Activated CD4-positive, alpha-beta T cell treated with anti-CD3 and anti-CD28 coated beads for 48 hours (primary cell): ENCODE data around the gene NR1H4.
"Not testable (repeated sequence)": the region's sequence is repeated elsewhere in the genome, so short reads cannot be mapped to it uniquely, and the experiment has no call there.

Source experiments
- DNase-seq: peaks from one replicate; pipeline ENCODE4 v3.0.0-alpha.2; 2020

NR1H4 gene

DNA sequence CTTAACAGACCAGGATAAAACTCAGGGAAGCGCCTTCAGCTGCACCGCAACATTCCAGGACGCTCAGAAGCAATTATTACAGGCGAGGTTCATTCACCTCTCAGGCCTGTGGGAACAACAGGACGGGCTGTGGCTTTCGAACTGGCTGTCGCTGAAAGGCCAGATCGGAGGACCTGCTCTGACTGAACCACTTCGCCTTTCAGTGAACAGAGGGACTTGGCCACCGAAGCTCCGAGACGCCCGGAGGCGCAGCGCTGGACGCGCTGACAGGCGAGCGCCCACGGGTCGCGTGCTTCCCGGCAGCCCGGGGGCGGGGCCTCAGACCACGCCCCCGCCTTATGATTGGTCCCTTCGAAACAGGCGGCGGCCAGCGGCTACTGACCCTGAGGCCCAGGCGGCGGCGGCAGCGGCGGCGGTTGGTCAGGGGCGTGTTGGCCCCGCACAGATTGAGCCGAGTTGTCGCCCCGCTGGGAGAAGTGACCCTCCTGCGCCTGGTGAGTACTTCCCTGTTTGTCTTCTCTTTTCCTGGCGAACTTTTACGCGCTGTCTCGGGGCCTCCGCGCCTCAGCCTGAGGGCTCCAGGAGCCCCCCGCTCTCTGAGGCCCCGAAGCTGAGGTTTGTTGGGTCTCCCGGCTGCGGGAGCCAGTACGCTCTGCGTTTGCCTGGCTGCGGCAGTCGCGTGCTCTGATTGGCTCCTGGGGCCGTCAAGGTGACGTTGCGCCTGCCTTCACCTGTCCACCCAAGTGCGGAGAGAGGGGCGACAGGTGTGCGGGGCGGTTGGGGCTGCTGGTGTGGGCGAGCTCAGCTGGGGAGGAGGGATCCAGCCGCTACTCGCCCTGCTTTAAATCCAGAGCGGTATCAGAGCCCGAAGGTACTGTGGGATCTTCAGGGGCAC lies 99.9 kb downstream of the NR1H4 start, which contains the start of gene GAS2L3:
Gene GAS2L3 (plus strand): TSS at position 393 of the 895 bp plus-strand sequence. CDS start 21,221 bp downstream, outside the sequence.
- DNase-seq, result peak; percentile 70

DNA sequence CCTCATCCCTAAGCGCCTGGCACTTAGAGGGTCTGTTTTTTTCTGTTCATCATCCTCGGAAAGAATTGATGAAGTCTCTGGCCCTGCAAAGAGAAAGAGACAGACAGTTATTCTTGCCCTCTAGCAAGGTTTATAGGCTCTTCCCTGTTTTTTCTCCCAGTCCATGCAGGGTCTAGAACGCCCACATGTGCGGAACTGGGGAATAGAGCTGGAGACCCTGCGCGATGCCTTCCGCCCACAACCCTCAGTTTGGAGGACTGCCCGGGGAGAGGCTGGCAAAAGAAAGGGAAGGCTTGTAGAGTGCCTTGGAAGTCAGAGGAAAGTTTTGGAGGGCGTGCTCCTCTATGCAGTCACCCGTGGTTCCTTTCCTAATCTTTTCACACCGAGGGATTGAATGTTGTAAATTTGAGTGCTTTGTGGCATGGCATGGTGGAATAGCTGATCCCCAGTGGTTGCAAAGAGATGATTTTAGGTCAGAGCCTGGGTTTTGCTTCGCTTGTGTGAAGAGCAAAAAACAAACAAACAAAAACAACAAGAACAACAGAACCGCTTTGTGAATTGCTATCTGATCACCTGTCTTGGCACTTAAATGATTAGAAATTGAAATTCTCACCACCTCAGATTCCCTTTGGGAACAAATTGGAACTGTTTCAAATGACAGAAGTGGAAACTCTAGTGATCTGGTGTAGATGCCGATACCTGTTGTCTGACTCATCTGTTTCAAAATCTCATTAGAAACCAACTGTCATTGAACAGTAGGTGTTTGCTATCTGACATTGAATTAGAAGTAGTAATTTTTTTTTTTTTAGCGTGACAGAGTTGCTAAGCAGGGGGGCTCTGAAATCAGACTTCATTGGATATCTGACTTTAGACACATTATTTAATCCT lies 100.8 kb downstream of the NR1H4 start:
- DNase-seq, result no peak

DNA sequence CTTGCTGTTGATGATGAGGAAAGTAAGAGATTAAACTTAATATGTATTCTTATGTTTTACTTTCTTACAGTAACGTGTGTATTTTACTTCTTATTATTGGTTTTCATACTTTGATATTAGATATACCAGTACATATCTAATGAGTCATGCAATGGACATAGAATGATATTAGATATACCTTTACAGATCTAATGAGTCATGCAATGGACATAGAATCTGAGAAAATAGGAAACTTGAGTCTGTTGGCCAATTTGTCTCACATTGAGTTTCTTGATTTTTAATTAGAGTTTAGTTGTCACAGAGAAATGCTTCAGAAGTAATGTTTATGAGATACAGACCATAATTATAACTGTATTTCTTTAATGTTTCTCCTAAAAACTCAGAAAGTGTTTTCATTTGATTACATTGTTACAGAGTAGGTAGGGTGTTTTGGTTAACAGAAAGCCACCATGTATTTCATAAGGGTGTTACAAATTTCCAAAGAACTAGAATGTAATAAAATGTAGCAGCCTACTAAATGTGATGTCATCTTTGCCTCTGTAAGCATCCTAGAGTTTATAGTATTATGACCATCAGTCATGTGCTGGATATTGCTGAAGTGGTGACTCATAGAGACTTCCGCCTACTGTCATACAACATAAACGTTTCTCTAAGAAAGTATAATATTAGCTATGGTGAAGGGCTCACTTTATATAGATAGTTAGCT lies 102.8 kb downstream of the NR1H4 start:
- DNase-seq, result no peak

DNA sequence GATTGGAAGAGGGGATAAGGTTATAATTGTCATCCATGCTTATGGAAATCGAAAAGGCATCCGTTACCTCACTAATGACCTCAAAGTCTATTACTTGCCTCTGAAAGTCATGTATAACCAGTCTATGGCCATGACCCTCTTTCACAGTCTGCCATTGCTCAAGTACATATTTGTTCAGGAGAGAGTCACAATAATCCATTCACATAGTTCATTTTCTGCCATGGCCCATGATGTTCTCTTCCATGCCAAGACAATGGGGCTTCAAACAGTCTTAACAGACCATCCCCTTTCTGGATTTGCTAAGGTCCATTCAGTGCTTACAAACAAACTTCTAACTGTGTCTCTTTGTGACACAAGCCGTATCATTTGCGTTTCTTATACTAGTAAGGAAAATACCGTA lies 105.3 kb downstream of the NR1H4 start:
- DNase-seq, result no peak

DNA sequence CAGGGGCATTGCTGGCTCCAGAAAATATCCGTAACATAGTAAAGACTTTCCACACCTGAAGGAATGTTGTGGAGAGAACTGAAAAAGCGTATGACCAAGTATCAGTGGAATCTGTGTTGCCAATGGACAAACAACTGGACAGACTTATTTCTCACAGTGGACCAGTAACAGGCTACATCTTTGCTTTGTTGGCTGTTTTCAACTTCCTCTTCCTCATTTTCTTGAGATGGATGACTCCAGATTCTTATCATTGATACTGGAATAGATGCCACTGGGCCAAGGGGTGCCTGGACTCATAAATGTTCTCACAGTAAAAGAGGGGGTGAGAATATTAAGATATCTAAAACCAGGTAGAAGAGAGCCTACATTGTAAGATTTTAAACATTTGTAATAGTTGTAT lies 106.2 kb downstream of the NR1H4 start:
- DNase-seq, result no peak

DNA sequence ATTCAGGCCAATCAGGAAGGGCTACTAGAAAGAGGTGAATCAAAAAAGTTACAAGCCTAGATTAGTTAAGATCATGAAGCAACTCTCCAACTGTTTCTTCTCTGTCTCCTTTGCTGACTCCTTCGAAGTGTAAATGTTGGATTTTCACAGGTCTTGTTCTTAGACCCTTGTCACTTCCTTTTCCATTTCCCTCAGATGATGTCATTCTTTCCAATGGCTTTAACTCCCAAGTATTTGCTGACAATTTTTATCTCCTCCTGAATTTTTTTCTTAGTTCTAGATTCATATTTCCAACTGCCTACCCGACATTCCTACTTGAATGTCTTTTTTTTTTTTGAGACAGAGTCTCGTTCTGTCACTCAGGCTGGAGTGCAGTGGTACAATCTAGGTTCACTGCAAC lies 110.6 kb downstream of the NR1H4 start:
- DNase-seq, result no peak

DNA sequence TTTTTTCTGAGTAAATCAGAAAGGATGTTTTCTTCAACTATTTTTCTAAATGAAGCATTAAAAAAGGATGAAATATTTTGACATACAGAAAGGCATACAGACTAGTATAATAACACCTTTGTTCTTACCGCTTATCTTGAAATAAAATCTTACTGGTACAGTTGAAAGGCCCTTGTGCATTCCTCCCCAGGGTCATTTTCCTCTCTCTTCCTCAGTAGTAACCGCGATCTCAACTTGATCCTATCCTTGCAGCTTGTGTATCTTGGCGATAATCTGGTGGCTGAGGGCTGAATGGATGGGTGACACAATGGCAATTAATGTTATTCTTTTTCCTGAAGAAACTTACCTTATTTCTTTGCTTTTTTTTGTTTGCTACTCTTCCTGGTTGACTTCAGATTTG lies 118.3 kb downstream of the NR1H4 start:
- DNase-seq, result no peak

DNA sequence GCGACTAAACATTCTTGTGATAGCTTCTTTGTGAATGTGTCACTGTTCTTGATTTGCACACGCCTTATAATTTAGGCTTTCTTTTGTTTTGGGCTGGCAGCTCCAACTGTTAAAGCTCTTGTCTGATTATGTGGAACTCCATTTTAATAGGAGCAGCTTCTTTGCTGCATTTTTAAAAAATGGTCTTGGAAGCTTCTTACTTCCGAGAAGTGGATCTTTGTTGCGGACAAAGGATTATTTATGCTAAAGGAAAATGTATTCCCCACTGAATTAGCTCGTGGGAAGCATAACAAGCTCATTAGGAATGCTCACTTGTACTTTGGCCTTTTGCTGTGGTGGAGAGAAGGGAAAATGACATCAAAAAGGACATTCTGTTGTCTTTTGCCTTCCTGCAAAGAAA lies 119.8 kb downstream of the NR1H4 start:
- no peak for DNase-seq

DNA sequence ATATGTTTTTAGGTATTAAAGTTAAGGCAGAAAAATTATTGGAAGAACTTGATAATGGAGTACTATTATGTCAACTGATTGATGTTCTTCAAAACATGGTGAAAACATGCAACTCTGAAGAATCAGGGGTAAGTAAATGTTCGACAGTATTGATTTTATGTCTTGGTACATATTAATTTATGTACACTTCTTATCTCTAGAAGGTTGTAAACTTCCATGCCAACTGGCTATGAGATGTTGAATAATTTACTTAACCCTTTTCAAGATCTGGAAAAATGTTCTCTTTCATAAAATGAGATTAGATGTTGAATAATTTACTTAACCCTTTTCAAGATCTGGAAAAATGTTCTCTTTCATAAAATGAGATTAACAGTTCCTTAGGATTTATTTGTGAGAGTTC lies 128.0 kb downstream of the NR1H4 start:
- no peak for DNase-seq

DNA sequence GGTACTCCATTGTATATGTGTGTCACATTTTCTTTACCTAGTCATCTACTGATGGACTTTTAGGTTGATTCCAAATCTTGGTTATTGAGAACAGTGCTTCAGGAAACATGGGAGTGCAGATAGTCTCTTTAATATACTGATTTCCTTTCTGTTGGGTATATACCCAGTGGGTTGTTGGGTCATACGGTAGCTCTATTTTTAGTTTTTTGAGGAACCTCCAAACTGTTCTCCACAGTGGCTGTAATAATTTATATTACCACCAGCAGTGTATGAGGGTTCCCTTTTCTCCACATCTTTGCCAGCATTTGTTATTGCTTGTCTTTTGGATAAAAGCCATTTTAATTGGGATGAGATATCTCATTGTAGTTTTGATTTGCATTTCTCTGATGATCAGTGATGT lies 129.3 kb downstream of the NR1H4 start:
- not testable (repeated sequence) for DNase-seq

DNA sequence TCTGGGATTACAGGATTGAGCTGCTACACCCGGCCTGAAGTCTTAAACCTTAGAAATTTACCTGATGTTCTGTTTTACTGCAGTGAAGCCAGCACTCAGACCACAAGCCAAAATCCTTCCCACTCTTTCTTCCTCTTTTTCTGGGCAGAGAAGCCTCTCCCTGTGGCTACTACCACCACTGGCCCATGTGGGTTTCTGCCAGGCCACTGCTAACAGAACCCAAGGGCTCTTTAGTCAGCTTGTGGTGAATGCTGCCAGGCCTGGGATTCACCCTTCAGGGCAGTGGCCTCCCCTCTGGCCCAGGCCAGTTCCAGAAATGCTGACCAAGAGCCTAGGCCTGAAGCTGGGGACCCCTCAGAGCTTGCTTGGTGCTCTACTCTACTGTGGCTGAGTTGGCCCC lies 135.1 kb downstream of the NR1H4 start:
- no peak for DNase-seq

DNA sequence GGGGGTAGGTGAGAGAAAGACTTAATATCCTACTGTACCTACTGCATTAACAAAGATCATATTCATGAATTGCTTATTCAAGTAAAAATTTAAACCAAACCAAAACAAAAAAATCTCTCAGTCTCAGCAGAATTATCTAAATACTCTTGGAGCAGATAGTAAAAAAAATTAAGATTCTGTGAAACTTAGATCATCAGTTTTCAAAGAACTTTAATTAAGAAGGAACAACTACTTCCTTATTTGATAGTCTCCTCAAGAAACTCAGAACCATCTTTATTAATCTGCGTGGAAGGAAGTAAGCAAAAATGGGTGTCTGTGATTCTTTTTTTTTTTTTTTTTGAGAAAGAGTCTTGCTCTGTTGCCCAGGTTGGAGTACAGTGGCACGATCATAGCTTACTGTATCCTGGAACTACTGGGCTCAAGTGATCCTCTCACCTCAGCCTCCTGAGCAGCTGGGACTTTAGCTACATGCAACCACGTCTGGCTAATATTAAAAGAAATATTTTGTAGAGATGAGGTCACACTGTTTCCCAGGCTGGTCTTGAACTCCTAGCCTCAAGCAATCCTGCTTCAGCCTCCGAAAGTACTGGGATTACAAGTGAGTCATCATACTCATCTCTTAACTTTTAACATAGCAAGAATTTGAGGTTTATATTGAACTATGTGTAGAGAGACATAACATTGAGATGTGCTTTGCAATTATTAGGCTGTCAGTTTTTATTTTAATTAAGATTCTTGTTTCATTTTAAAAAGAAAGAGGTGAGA lies 137.2 kb downstream of the NR1H4 start:
- no peak for DNase-seq

DNA sequence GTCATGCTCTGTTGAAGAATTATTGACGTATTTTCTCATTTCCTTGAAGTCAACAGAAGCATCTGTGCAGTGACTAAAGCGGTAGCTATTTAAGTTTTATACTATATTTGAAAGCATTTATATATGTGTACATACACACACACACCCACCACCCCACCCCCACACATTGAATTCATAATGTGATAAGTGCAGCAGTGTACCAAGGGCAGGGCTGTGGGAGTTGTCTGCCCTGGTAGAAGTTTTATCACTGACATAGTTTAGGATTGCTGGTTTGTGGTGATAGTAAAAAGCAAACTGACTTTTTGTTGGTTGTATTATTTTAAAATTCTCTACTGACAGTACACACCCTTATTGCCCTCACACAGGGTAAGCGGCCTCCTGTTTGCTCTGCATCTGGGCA lies 138.9 kb downstream of the NR1H4 start:
- no peak for DNase-seq
